Kidney (tissue), 14 donors: ENCODE results near the gene TTC17. TPM values are rescaled to one million over a fixed set of nuclear protein-coding genes. Genes with fewer than 3 reads are reported as not detected.
"Not testable (repeated sequence)": the region's sequence is repeated elsewhere in the genome, so short reads cannot be mapped to it uniquely, and the experiment has no call there.

Experiments used
- DNase-seq, 5 donors: peaks; one replicate each; pipeline ENCODE4 v3.0.0-alpha.2; 2013 to 2020
- FAIRE-seq: peaks from 2 replicates; lab custom pipeline; 2012; peaks lifted over from hg19 to GRCh38; lab: Jason Lieb, UNC
- H3K27ac ChIP-seq, 2 donors: one replicate each; pipeline ENCODE4 v1.7.0; 2013; ENCODE audit warnings: low read depth in 2 of 2, low read length in 2 of 2, inconsistent platforms in 1 of 2
- H3K27me3 ChIP-seq: one replicate; pipeline ENCODE4 v1.7.1; 2013; ENCODE audit warnings: low read length, inconsistent platforms; ENCODE audit not compliant: control insufficient read depth, insufficient read depth
- H3K36me3 ChIP-seq, 3 donors: one replicate each; pipeline versions ENCODE4 v1.7.0 to v1.7.1; 2013; ENCODE audit warnings: low read length in 3 of 3, control low read depth in 1 of 3, inconsistent platforms in 1 of 3; ENCODE audit not compliant: insufficient read depth in 3 of 3, control insufficient read depth in 2 of 3
- H3K4me1 ChIP-seq, 3 donors: one replicate each; pipeline versions ENCODE4 v1.7.0 to v1.7.1; 2013; ENCODE audit warnings: low read length in 3 of 3, inconsistent platforms in 1 of 3, low read depth in 1 of 3; ENCODE audit not compliant: control insufficient read depth in 2 of 3, insufficient read depth in 2 of 3
- H3K4me3 ChIP-seq, 3 donors: one replicate each; pipeline versions ENCODE4 v1.7.0 to v1.8.1; 2013; ENCODE audit warnings: low read length in 3 of 3, control low read depth in 1 of 3, inconsistent platforms in 1 of 3
- H3K9ac ChIP-seq, 3 donors: one replicate each; pipeline versions ENCODE4 v1.7.0 to v1.7.1; 2013; ENCODE audit warnings: low read length in 3 of 3, control low read depth in 1 of 3, inconsistent platforms in 1 of 3
- H3K9me3 ChIP-seq, 3 donors: one replicate each; pipeline versions ENCODE4 v1.7.0 to v1.7.1; 2013; ENCODE audit warnings: low read length in 3 of 3, control low read depth in 1 of 3, inconsistent platforms in 1 of 3; ENCODE audit not compliant: control insufficient read depth in 2 of 3, insufficient read depth in 1 of 3
- intact Hi-C: fragments of 100-400 bp; cut with DNase I; formaldehyde crosslinking; loops from one replicate; pipeline ENCODE4 v1.11.1; 2022
- polyA plus RNA-seq: library from polyadenylated mRNA; stranded (reverse); fragments of 350-450 nt; fragmentation: Illumina TruSeq; extraction: RNeasy Lipid Tissue Mini Kit (QIAGEN cat#74804); gene quantifications from one replicate; pipeline ENCODE4 v1.2.3, GENCODE V29; 2014; ENCODE audit warnings: low read depth, low replicate concordance; ENCODE audit not compliant: insufficient read depth
- total RNA-seq: library from RNA; stranded (reverse); fragmentation: NEBNext Ultra II Directional; extraction: Animal tissue kit (Norgen Biotek cat#: 25700); gene quantifications from one replicate; pipeline ENCODE4 v1.2.1, GENCODE V29; 2021
- TF ChIP-seq, protein P1 (sequence below): IDR thresholded peaks from 3 replicates; pipeline ENCODE4 v1.5.1; 2012; ENCODE audit warnings: mild to moderate bottlenecking, moderate library complexity, borderline replicate concordance; ENCODE audit not compliant: insufficient read depth; ENCODE audit errors: extremely low read depth
- donor health status: control.
- donor health status: control.
- donor health status: control.
- donor health status: control.
- donor health status: control.
- donor health status: DM: yes; HTN: yes; CAD: no.
- donor health status: Normal renal cell carcinoma (clear cell type).

Gene TTC17
- total and polyA plus RNA-seq, 2 donors from 2014 or later: 26.2 to 76.5 TPM

DNA sequence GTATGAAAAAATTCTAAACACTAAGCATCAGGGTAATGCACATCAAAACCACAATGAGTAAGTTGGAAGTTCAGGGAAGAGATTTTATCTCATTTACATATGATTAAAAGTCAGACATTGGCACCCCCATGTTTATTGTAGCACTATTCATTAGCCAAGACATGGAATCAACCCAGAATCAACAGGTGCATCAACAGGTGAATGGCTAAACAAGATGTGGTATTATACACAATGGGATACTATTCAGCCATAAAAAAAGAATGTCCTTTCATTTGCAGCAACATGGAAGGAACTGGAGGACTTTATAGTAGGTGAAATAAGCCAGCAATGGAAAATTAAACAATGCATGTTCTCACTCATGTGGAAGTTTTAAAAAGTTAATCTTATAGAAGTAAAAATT, 17.6 kb upstream of the TTC17 start:
- peaks cover 5 to 20% (median 12%) of the 10 kb centered on the region in 3 donors for H3K36me3 ChIP-seq

DNA sequence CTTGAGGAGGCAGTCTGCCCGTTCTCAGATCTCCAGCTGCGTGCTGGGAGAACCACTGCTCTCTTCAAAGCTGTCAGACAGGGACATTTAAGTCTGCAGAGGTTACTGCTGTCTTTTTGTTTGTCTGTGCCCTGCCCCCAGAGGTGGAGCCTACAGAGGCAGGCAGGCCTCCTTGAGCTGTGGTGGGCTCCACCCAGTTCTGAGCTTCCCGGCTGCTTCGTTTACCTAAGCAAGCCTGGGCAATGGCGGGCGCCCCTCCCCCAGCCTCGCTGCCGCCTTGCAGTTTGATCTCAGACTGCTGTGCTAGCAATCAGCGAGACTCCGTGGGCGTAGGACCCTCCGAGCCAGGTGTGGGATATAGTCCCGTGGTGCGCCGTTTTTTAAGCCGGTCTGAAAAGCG, 7.3 kb upstream of the TTC17 start:
- H3K27me3 ChIP-seq, H3K4me3 ChIP-seq, intact Hi-C loops, H3K9me3 ChIP-seq, H3K27ac ChIP-seq, H3K9ac ChIP-seq, FAIRE-seq, DNase-seq, H3K36me3 ChIP-seq, H3K4me1 ChIP-seq: not testable (repeated sequence)

More for the DNA sequence above, 17.6 kb upstream of the TTC17 start:
- H3K4me3 ChIP-seq: no peak overlapping the region
- FAIRE-seq: no peak
- intact Hi-C loops: no loop called here
- no peaks in the 10 kb centered on the region for H3K9me3 ChIP-seq
- no peaks in the 10 kb centered on the region for H3K4me1 ChIP-seq
- H3K27me3 ChIP-seq: no peaks in the 10 kb centered on the region
- DNase-seq: no peak
- no peak overlapping the region for H3K27ac ChIP-seq
- TF ChIP-seq, protein P1, sequence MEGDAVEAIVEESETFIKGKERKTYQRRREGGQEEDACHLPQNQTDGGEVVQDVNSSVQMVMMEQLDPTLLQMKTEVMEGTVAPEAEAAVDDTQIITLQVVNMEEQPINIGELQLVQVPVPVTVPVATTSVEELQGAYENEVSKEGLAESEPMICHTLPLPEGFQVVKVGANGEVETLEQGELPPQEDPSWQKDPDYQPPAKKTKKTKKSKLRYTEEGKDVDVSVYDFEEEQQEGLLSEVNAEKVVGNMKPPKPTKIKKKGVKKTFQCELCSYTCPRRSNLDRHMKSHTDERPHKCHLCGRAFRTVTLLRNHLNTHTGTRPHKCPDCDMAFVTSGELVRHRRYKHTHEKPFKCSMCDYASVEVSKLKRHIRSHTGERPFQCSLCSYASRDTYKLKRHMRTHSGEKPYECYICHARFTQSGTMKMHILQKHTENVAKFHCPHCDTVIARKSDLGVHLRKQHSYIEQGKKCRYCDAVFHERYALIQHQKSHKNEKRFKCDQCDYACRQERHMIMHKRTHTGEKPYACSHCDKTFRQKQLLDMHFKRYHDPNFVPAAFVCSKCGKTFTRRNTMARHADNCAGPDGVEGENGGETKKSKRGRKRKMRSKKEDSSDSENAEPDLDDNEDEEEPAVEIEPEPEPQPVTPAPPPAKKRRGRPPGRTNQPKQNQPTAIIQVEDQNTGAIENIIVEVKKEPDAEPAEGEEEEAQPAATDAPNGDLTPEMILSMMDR: no peak
- H3K9ac ChIP-seq: no peak overlapping the region

DNA sequence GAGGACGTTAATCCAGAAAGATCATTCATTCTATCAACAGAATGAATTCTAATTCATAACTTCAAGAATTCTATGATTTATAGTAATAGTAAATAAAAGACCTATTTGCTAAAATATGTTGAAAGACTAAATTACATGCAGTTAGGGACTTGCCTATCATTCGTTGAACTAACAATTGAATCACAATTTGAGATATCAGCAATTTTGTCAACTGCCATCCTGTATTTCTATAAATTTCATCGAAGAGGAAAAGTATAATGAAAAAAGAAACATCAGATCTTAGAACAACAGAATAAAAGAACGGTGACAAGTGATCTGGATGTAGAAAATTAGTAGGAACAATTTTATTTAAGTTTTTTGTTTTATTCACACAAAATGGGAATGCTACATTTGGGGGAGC, 4.4 kb upstream of the TTC17 start:
- no peak overlapping the region for H3K9ac ChIP-seq
- intact Hi-C loops: no loop called here

DNA sequence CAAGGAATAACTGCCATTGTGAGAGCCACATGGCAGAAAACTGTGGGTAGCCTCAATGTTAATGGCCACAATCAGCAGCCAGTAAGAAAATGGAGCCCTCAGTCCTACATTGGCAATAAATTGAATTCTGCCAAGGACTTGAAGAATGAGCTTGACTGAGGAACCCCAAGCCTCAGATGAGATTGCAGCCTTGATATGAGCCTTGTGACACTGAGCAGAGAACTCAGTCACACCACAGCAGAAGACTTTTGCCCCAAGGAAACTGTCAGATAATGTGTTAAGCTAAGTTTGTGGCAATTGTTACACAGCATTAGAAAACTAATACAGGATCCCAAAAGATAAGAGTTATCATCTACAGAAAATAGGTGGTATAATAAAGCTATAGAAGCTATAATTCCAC, 2.4 kb upstream of the TTC17 start:
- Histone ChIP-seq H3K27me3 (no peaks in the 10 kb centered on the region), H3K4me1 (peaks cover 0 to 11% (median 8%) of the 10 kb centered on the region in 3 donors), H3K9ac (no peak overlapping the region), H3K27ac (no peak overlapping the region), H3K9me3 (no peaks in the 10 kb centered on the region), H3K4me3 (no peak overlapping the region), H3K36me3 (no peaks in the 10 kb centered on the region)
- intact Hi-C loops: no loop called here
- DNase-seq: no peak
- FAIRE-seq: no peak
- TF ChIP-seq, protein P1: no peak

More for the DNA sequence above, 4.4 kb upstream of the TTC17 start:
- FAIRE-seq: no peak
- Histone ChIP-seq H3K27ac (no peak overlapping the region), H3K9me3 (no peaks in the 10 kb centered on the region), H3K4me3 (no peak overlapping the region), H3K27me3 (no peaks in the 10 kb centered on the region), H3K36me3 (no peaks in the 10 kb centered on the region), H3K4me1 (no peaks in the 10 kb centered on the region)
- no peak for DNase-seq
- TF ChIP-seq, protein P1: no peak
